GM12874 (cell line): ENCODE measurements around the gene B4GALT4.

Experiments used
- TF ChIP-seq, protein P1 (sequence below): IDR thresholded peaks from 2 replicates; pipeline ENCODE4 v1.5.1; 2011; ENCODE audit warnings: low read depth, mild to moderate bottlenecking, control low read depth, low read length, moderate library complexity; ENCODE audit not compliant: insufficient read depth

The B4GALT4 gene

DNA sequence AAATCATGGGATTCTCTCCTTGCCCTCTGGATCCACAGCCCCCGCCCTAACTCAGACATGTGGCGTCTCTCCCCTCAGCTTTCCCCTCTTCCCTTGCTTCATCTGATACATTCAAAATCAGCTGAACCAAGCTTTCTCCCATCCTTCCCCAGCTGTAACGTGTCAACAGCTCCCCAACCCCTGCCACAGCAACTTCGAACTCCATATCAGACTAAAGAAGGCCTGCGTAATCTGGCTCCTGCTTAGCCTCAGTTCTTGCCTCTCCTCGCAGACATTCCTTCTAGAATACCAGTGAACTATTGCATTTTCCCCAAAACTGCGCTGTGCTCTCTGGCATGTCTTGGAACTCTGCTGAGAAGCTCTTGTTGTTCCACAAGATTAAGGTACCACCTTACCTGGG lies 18.3 kb downstream of the B4GALT4 start:
- TF ChIP-seq, protein P1, sequence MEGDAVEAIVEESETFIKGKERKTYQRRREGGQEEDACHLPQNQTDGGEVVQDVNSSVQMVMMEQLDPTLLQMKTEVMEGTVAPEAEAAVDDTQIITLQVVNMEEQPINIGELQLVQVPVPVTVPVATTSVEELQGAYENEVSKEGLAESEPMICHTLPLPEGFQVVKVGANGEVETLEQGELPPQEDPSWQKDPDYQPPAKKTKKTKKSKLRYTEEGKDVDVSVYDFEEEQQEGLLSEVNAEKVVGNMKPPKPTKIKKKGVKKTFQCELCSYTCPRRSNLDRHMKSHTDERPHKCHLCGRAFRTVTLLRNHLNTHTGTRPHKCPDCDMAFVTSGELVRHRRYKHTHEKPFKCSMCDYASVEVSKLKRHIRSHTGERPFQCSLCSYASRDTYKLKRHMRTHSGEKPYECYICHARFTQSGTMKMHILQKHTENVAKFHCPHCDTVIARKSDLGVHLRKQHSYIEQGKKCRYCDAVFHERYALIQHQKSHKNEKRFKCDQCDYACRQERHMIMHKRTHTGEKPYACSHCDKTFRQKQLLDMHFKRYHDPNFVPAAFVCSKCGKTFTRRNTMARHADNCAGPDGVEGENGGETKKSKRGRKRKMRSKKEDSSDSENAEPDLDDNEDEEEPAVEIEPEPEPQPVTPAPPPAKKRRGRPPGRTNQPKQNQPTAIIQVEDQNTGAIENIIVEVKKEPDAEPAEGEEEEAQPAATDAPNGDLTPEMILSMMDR: no peak

DNA sequence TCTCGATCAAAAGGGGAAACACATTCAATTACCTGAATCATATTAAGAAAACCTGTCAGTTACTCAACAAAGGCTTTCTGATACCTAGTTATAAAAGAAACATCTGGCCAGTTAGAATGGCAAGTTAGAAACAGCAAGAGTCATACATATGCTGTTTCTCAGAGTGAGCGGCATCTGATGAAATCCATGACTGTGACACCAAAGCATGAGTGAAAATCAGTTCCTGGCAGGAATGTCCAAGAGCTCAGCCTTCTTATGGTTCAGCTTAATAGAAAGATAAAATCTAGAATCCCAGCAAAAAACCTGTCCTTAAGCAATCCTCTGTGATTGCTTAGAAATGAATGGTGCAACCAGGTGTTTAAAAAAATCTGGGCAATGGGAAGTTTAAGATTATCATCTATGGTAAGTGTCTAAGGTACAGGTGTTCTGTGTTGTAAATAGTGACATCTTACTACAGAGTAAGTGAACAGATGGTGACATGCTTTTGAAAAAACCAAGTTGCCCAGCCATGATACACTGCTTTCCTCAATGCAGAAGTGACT lies 18.8 kb downstream of the B4GALT4 start:
- TF ChIP-seq, protein P1: no peak

DNA sequence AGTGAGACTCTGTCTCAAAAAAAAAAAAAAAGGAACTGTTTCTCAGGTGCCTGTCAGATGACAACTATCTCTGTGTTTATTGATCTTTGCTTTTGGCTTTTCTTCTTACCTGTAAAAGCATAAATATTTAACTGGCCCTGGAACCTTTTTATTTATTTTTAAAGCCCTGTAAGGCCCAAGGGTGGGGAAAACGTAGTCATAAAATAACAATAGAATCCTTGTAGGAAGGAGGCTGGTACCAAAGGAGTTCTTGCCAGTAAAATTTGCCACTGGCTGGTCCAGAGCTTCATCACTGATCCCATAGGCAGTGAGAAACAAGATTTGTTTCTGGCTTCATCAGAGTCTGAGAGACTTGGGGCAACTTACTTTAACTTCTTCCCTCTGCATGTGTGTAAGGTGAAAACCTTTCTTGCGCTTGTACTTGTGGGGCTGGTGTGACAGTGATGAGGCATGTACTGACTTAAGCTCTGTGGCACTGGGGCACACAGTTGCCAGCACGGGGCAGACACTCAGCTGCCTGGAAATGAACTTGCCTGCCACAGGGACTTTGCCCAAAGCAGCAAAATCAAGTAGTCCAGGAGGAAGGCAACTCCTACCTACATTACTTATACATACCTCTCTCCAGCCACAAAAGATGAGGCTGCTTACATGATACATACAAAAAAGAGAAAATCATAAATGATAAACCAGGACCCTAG lies 19.6 kb downstream of the B4GALT4 start:
- TF ChIP-seq, protein P1: no peak

DNA sequence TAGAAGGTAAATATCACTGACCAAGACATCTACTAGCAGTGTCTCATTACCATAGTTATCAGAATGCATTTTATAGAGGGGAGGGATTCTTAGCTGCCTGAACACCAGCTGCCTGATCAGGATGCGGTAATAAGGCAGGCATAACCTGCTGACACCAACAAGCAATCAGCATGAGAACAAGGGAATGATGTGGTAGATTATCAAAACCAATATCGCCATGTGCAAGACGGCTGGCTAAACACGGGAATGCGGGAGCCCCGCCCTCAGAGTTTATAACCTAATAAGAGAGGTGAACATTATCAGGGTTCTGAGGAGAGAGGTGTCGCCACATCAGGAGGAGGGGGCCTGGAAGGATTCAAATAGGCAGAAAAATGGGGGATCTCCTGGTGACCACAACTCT lies 20.5 kb downstream of the B4GALT4 start:
- TF ChIP-seq, protein P1: no peak

DNA sequence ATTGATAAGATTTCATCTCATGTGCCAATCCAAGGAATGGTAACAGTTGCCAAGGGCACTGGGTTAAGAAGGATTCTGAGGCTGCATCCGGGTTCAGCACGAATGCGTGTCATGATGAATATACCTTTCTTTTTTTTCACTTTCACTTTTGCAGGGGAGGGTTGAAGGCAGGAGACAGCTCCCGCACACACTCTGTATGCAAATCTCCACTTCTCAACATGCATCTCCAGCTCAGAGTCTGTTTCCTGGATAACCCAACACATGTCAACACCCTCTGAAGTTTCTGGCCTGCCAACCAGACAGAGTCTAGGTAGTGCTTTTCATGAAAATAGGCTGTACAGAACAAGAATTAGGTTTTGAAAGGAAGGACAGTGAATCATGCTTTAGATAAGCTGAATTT lies 21.6 kb downstream of the B4GALT4 start:
- TF ChIP-seq, protein P1: no peak

DNA sequence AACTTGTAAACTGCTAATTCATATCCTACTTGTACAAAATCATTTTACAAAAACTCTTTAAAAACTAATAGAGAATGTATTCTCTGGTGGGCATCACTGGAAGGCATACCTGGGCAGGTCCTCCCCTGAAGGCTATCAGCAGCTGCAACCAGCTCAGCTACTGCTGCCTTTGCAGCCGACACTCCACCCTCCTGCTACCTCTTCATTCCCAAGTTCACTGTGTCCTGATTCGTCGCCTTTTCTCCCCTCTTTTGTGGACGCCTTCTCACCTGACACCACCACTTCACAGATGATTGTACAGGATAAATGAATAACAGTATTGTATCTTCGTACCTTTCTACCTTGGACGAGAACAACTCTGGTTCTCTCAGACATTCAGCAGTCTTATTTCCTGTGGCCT lies 28.9 kb downstream of the B4GALT4 start:
- TF ChIP-seq, protein P1: no peak

DNA sequence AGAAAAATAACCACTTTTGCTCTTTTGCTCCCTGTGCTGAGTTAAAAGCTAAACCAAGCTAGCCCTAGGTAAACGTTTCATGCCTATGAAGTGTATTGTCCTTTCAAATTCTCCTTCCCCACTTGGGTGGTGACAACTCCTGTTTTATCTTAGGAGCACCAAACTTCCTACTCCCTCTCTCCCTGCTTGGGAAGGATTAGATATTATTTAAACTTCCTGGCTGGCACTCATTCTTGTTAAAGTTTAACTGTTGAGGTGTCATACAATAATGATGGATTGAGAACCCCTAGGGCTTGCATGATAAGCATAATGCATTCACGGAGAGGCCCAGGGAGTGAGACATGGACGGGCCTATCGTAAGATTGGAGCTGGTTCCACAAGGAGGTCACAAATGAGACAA lies 29.5 kb downstream of the B4GALT4 start:
- TF ChIP-seq, protein P1: no peak

DNA sequence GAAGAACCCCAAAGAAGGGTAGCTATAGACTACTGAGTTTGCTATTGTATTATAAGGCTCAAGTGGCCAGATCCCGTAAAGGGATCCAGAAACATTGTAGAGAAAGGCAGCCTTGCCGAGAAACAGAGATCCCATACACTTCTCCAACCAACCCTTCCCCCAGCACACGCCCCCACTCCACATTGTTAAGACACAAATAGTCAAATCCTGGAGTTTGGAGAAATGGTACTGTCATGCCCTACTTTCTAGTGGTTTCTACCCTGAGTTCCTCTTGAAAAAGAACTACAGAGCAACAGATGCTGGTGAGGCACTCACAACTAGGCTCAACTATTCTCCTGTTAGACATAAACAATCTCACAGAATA lies 33.2 kb downstream of the B4GALT4 start:
- TF ChIP-seq, protein P1: no peak
